ENCODE measurements around the gene SLC25A18.
"Not testable (repeated sequence)": the region's sequence is repeated elsewhere in the genome, so short reads cannot be mapped to it uniquely, and the experiment has no call there.

SLC25A18 gene, protein sequence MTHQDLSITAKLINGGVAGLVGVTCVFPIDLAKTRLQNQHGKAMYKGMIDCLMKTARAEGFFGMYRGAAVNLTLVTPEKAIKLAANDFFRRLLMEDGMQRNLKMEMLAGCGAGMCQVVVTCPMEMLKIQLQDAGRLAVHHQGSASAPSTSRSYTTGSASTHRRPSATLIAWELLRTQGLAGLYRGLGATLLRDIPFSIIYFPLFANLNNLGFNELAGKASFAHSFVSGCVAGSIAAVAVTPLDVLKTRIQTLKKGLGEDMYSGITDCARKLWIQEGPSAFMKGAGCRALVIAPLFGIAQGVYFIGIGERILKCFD

DNA sequence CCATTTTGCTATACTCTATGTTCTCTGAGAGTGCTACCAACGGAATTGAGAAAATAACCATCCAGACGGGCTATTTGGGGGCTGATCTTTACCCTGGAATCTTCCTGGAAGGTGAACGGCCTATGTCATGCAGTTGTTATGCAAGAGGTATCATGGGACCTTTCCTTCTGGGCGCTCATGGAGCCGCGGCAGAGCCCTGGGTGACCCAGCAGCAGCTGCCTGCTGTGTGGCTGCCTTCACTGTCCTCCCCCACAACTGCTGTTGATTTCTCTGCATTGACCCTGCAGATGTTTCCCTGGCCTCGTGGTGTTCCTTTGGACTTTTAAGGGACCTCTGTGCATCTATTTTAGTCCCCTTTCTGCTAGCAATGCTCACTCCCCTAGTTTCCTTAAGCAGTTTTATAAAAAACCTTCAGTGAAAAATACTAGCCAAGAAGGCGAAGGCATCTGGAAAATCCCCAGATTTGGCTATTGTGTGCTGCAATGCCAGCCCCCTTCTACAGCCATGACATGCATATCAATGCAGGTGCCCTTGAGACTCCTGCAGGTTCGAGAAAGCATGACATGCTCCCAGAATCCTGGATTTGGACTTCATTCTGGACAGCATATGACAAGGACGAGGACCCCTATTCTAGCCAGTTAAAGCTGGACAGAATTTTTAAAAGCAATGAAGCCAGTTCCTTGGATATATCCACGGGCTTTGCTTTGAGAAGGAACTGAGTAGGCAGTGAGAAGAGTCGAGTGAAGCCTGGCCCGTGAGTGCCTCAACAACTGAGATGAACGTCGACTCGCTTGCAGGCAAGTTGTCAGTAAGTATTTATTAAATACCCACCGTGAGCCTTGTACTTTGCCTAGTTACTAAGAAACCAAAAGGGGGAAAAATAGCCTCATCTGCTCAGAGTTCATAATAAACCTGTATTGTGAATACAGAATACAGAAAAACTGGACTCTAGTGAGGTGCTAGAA is at the start of gene SLC25A18:
Gene SLC25A18, plus strand, starts transcription at position 593 of the 965 bp plus-strand sequence. CDS start 16,447 bp downstream, outside the sequence.
- DNase-seq, result no peak

DNA sequence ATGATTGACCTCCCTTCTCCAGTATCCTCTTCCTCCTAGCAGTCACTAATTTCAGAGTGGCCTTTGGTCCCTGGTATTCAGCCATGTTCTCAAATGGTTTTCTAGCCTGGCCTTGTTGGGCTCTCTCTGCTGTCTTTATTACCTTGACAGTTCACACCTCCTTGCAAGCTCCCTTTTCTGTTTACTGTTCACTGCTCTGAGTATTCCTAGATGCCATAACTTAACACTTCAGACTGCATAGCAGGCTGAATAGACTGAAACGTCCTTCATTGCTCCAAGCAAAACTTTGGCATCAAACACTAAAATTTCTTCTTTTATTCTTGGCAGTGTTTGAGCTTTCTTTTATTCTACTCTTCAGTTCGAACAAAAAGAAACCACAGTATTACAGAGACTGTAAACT is 49.7 kb upstream of the SLC25A18 start:
- no peak for DNase-seq

DNA sequence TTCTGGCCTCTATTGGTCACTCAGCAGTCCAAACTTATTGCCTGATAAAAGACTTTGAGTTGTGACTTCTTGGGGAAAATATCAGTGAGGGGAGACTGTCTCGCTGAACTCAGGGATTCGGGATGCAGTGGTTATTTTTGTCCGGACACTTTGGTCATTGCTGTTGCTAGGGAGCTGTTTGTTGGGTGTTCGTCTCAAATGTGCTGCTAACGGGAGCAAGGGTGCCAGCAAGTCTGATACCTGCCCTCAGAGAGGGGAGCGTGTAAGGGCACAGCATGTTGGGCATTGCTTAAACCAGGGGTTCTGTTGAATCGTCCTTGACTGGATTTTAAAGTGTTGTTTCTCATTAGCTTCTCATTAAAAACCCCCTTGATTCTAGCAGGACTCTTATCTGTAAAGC is 49.2 kb upstream of the SLC25A18 start:
- no peak for DNase-seq

- DNase-seq, result no peak
Measured at GRCh38 chr22:17518406-17518805, 44.9 kb upstream of the SLC25A18 start.

GRCh38 chr22:17521971-17522370 is 41.3 kb upstream of the SLC25A18 start:
- DNase-seq, result not testable (repeated sequence)

- DNase-seq, result no peak
Measured at GRCh38 chr22:17523925-17524324, 39.4 kb upstream of the SLC25A18 start.

- DNase-seq, result no peak
Measured at GRCh38 chr22:17536269-17536668, 27.0 kb upstream of the SLC25A18 start.

DNA sequence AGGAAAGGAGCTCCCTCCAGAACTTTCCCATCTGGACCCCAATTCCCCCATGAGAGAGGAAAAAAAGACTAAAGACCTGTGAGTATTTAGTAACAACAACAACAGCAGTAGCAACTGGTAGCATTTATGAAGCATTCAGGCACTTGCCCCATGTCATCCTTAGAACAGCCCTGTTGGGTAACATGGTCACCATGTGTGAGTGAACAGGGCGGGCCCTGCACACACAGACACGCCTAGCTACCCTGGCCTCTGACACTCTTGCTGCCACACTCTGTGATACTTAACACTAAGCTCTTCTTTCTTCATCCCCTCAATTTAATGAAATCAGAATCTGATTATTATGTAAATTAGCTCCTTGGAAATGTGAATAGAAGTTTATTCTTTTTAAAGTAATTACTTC is 26.1 kb upstream of the SLC25A18 start:
- DNase-seq, result no peak

DNA sequence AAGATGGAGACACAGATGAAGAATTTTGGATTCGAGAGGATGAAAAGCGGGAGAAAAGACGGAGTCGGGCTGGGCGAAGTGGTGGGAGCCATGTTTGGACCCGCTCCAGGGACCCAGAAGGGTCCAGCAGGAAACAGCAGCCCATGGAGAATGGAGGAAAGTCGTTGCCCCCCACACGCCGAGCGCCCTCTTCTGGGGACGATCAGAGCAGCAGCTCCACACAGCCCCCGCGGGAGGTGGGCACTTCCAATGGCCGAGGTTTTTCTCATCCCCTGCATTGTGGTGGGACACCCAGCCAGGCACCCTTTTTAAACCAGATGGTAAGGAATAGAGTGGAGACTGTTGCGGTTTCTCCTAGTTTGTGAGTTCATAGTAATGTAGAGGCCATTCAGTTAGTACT is 22.8 kb upstream of the SLC25A18 start:
- DNase-seq, result no peak

DNA sequence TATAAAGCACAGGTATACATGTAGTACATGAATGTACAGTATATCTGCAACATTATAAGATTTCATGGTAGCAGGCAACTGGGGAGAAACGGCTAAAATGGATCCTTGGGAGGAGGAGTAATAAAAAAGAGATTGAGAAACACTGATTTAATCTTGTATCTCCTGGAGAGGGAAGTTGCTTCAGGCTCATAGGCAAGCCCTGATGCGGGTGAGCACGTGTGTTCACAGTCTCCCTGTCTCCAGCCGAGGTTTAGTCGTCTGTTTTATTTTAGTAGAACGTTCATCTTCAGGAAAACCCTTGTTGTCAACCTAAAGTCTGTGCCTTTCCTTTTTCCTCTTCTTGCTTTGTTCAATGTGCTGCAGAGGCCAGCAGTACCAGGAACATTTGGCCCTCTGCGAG is 21.8 kb upstream of the SLC25A18 start:
- DNase-seq, result no peak

DNA sequence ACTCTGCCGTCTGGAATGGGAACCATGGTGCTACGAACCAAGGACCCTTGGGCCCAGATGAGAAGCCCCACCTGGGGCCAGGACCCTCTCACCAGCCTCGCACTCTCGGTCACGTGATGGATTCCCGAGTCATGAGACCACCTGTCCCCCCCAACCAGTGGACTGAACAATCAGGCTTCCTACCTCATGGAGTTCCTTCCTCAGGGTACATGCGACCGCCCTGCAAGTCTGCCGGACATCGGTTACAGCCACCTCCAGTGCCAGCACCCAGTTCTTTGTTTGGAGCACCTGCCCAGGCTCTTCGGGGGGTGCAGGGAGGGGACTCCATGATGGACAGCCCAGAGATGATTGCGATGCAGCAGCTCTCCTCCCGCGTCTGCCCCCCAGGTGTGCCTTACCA is 20.8 kb upstream of the SLC25A18 start:
- no peak for DNase-seq

DNA sequence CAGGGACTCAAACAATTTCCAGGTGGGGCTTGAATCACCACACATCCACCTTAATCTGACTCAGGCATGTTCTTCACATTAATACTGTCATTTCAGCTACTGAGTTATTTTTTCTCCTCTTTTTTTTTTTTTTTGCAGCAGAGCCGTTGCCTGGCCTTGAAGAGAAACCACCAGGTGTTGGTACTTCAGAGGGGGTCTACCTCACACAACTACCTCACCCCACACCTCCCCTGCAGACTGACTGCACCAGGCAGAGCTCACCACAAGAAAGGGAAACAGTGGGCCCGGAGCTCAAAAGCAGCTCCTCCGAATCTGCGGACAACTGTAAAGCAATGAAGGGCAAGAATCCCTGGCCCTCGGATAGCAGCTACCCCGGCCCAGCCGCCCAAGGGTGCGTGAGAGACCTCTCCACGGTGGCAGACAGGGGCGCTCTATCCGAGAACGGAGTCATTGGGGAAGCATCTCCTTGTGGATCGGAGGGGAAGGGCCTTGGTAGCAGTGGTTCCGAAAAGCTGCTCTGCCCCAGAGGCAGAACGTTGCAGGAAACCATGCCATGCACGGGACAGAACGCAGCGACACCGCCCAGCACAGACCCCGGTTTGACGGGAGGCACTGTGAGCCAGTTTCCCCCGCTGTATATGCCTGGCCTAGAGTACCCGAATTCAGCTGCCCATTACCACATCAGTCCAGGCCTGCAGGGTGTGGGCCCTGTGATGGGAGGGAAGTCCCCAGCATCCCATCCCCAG is 15.1 kb upstream of the SLC25A18 start:
- no peak for DNase-seq

DNA sequence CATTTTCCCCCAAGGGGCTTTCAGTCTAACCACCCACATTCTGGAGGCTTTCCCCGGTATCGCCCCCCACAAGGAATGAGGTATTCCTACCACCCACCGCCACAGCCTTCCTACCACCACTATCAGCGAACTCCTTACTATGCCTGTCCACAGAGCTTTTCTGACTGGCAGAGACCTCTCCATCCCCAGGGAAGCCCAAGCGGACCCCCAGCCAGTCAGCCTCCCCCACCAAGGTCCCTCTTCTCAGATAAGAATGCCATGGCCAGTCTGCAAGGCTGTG is 14.6 kb upstream of the SLC25A18 start:
- DNase-seq, result no peak

DNA sequence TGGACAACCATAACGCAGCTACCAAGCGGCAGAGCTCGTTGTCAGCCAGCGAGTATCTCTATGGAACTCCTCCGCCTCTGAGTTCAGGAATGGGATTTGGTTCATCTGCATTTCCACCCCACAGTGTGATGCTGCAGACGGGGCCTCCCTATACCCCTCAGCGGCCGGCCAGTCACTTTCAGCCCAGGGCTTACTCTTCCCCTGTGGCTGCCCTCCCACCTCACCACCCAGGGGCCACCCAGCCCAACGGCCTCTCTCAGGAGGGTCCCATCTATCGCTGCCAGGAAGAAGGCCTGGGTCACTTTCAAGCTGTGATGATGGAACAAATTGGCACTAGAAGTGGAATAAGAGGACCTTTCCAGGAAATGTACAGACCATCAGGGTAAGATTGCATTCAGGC is 14.1 kb upstream of the SLC25A18 start:
- DNase-seq, result no peak

DNA sequence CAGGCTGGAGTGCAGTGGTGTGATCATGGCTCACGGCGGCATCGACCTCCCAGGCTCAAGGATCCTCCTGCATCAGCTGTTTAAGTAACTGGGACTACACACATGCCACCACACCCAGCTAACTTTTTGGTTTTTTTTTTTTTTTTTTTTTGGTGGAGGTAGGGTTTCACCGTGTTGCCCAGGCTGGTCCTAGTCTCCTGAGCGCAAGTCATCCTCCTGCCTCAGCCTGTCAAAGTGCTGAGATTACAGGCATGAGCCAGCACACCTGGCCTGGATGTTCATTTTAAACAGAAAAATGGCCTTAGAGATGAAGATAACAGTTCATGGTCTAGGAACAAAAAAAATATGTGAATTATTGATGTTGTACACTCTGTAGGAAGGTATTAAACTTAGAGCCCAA is 13.6 kb upstream of the SLC25A18 start:
- DNase-seq, result no peak

DNA sequence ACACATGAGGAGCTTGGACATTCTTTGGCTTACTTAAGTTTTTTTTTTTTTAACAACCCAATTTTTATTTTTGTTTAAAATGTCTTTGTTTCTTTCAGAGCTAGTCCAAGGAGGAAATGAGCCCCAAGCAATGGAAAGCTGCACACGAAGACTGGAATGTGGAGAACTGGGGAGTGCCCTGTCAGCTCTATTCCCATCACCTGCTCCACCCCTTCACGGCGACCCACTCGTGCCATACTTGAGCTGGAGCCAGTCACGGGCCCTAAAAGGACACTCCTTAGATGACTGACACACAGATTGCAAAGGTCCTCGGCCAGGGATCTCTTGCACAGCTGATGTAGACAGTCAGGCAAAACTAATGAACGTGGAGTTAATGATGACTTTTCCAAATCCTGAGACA is 10.6 kb upstream of the SLC25A18 start:
- no peak for DNase-seq

DNA sequence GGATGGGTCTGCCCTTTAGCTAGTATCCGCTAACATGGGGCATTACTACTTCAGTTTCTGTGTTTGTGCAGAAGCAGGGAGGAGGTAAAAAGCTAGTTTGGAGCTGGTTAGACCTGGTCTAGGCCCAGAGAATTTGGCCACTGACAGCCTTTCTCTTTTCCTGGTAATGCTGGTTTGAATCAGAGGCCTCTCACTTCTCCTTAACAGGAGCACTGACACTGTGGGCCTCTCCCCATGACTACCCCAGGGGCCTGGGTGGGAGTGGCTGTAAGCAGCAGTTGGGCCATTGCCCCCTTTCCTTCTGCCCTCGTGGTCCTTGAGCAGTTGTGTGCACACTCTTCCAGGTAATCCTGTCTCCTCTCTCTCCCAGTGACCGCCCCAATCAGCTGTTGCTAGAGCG is 8.5 kb upstream of the SLC25A18 start:
- DNase-seq, result no peak

- DNase-seq, result no peak
Measured at GRCh38 chr22:17559188-17559587, 4.1 kb upstream of the SLC25A18 start.

GRCh38 chr22:17563936-17564391 is 666 bp downstream of the SLC25A18 start:
- DNase-seq, result no peak

DNA sequence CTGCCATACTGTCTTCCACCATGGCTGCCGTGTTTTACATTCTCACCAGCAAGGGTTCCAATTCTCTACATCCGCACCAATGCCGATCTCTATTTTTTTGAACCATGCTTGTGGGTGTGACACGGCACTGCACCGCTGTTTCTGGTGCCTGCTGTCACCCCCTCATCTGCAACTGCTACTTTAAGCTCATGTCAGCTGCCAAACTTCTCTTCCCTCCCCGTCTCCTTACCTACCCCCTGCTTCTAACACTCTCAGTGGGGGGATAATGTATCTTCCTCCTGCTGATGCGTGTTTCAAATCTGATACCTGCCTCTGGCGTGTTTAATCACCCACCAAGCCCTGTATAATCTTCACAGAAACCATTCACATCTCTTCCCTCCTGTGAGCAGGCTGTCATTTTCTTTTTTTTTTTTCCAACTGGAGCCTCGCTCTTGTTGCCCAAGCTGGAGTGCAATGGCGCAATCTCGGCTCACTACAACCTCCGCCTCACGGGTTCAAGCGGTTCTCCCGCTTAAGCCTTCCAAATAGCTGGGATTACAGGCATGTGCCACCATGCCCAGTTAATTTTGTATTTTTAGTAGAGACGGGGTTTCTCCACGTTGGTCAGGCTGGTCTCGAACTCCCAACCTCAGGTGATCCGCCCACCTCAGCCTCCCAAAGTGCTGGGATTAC is 2.9 kb downstream of the SLC25A18 start:
- not testable (repeated sequence) for DNase-seq

DNA sequence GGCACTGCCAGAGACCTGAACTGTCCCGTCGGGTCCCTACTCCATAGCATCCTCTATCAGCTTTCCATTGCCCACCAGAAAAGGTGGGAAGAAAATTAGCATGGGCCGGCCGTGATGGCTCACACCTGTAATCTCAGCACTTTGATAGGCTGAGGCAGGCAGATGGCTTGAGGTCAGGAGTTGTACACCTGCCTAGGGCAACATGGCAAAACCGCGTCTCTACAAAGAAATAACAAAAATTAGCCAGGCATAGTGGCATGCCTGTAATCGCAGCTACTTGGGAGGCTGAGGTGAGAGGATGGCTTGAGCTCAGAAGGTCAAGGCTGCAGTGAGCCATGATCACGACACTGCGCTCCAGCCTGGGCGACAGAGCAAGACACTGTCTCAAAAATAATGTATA is 3.5 kb downstream of the SLC25A18 start:
- no peak for DNase-seq

DNA sequence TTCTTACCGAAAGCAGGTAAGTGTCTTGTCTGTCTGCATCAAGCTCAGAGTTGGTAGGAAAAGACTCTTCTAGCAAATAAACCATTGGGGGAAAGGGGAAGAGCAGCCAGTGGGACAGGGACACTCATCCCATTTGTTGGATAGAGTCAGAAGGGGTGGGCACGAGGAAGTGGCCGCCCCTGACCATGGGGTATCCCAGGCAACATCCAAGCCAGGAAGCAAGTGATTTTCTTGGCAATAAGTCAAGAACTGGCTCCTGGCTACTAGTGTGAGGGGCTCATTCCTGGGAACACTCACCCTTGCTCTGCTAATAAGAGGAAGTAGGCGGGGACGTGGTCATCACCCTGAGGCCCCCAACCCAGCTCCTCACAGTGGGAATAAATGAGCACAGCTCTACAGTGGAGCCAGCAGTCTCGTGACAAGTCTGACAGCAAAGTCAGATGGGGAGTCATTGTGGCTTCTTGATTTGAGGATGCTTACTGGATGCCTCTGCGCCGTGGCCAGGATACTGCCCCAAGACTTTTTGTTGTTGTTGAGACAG is 6.7 kb downstream of the SLC25A18 start:
- DNase-seq, result no peak

Data from NCI-H187 treated with DMSO at 0.1 percent for 48 hours (cell line).